Fibroblast of pulmonary artery (primary cell): Measurements from ENCODE around the gene GPR61.

Experiments used
- DNase-seq: peaks from one replicate; pipeline ENCODE4 v3.0.0-alpha.2; 2010; ENCODE audit warnings: low read depth
- H3K4me3 ChIP-seq: replicated peaks from 2 replicates; pipeline ENCODE4 v1.5.1; 2011; ENCODE audit warnings: low read depth, mild to moderate bottlenecking, control low read depth, low read length, moderate library complexity
- TF ChIP-seq, protein P1 (sequence below): IDR thresholded peaks from 2 replicates; pipeline ENCODE4 v1.5.1; 2011; ENCODE audit warnings: mild to moderate bottlenecking, control low read depth, low read length, inconsistent platforms; ENCODE audit errors: missing control alignments

GPR61 gene, protein sequence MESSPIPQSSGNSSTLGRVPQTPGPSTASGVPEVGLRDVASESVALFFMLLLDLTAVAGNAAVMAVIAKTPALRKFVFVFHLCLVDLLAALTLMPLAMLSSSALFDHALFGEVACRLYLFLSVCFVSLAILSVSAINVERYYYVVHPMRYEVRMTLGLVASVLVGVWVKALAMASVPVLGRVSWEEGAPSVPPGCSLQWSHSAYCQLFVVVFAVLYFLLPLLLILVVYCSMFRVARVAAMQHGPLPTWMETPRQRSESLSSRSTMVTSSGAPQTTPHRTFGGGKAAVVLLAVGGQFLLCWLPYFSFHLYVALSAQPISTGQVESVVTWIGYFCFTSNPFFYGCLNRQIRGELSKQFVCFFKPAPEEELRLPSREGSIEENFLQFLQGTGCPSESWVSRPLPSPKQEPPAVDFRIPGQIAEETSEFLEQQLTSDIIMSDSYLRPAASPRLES

DNA sequence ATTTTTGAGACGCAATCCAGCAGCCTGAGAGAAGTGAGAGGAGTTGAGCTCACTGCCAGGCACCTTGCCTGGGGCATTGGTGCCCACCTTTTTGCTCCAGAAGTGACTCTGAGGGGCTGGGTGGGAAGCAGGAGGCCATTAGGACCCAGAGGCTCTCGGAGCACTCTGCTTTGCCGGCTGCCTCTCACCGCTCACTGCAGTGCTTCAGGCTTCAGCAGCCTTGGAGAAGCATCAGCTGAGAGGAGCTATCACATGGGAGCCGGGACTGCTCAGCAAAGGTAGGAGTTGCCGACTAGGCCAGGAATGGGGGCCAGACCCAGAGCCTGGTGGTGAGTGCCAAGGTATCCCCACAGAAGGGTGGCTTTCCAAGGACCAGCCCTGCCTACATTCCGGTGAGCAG, at the start of gene GPR61:
TSS of gene GPR61 (plus strand) at position 197 of the 400 bp plus-strand sequence. CDS start 3,151 bp downstream, outside the sequence.
- no peak within 1 kb of the TSS for H3K4me3 ChIP-seq
- no peak for DNase-seq

DNA sequence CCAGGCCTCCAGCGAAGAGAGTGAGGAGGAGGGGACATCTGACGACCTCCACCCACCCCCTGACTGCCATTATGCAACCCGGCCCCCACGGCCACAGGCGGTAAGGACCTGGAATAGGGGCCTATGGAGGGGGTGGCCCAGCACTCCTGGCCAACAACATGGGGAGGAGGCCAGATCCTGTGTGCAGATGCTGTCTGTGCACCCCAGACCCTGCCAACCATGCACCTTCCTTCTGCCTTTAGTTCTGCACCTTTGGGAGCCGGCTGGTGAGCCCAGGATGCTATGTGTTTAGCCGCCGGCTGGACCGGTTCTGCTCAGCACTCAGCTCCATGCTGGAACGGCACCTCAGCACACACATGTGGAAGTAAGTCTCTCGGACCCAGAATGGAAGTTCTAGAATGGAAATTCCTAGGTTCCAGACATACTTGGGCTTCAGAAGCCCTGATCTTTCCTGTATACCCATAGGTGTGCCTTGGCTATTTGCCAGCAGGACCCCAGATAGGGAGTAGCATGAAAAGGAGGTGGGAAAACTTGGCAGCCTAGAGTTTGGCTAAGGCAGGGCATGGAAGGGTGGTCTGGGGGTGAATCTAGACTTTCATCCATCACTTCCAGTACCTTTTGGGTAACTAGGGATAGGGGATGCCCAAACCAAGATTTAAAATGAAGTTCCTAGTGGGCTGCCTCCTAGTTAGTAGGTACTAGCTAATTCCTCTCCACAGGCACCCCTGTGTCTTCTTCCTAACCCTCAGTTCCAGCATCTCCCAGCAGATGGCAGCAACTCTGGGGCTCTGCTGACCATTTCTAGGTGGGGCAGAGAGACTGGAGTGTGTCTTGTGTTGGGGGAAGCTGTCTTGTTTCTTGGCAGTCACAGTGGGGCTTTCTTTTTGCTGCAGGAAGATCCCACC, 49.4 kb upstream of the GPR61 start:
- peak; percentile 77 for DNase-seq
- TF ChIP-seq, protein P1, sequence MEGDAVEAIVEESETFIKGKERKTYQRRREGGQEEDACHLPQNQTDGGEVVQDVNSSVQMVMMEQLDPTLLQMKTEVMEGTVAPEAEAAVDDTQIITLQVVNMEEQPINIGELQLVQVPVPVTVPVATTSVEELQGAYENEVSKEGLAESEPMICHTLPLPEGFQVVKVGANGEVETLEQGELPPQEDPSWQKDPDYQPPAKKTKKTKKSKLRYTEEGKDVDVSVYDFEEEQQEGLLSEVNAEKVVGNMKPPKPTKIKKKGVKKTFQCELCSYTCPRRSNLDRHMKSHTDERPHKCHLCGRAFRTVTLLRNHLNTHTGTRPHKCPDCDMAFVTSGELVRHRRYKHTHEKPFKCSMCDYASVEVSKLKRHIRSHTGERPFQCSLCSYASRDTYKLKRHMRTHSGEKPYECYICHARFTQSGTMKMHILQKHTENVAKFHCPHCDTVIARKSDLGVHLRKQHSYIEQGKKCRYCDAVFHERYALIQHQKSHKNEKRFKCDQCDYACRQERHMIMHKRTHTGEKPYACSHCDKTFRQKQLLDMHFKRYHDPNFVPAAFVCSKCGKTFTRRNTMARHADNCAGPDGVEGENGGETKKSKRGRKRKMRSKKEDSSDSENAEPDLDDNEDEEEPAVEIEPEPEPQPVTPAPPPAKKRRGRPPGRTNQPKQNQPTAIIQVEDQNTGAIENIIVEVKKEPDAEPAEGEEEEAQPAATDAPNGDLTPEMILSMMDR: peak; percentile 98
- no peak overlapping the region for H3K4me3 ChIP-seq

More for the DNA sequence above, at the start of gene GPR61:
- TF ChIP-seq, protein P1: no peak

DNA sequence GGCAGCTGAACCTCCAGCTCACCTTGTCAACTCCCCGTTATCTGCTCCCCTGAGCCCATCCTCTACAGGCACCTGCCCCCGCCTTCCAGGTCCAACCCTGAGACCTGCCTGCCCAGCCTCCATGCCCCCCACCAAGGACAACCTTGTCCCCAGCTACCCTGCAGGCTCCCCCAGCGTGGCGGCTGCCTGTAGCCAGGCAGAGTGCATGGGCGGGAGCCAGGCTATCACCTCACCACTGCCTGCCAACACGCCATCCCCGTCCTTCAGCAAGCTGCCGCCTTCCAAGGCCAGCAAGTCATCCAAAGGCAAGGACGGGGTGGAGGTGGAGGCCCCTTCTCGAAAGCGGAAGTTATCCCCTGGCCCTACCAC, 48.8 kb upstream of the GPR61 start:
- DNase-seq: no peak
- H3K4me3 ChIP-seq: no peak overlapping the region
- TF ChIP-seq, protein P1: no peak

DNA sequence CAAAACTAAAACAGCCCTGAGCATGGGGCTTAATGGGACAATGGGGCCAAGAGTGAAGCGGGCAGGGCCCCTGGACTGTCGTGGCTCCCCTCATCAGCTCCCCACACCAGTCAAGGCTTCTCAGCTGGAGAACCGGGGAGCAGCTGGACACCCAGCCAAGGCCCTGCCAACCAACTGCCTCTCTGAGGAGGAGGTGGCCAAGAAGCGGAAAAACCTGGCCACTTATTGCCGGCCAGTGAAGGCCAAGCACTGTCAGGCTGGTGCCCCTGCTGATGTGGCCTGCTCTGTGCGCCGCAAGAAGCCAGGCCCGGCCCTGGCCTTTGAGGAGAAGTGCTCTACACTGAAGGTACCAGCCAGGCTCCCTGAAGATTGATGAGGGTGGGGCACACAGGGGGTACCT, 48.3 kb upstream of the GPR61 start:
- TF ChIP-seq, protein P1: no peak
- H3K4me3 ChIP-seq: no peak overlapping the region
- no peak for DNase-seq

DNA sequence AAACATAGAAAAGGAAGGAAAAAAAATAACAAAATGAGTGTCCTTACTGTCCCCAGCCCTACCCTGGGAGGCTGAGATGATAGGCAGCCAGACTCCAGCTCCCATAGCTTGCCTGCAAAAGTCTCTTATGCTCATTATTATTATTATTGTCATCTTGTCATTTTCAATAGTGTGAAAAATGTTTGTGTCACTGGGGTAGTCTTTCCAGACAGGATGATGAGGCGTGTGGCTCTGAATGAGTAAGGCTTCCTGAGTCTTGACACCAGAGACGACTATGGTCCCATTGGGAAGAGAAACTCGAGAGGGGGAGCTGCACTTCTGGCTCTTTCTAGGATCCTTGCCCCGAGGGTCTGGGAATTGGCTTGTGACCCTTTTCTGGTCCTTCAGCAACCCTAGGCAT, 46.9 kb upstream of the GPR61 start:
- no peak for DNase-seq
- TF ChIP-seq, protein P1: no peak
- H3K4me3 ChIP-seq: no peak overlapping the region

DNA sequence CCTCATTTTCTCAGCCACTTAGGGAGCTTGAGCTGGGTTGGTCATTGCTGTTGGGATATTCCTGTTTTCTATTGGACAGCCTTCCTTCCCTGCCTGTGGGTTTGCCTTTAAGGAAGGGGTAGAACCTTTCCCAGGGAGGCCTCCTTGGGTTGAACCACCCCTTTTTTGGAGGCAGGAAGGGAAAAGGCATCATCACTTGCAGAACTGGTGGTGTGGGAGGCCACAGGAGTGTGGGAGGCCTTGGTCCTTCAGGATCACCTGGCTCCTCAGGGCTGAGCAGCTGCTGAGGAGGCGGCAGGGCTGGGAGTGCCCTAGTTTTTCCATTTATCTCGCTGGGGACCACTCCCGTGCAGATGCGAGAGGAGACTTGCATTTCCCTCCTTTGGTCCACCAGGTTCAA, 46.4 kb upstream of the GPR61 start:
- TF ChIP-seq, protein P1: no peak
- DNase-seq: no peak
- no peak overlapping the region for H3K4me3 ChIP-seq
